COLO668 (cell line): ENCODE results near the gene KLHL29.

Experiments used
- DNase-seq: peaks from one replicate; lab custom pipeline; 2025; ENCODE audit not compliant: unreplicated experiment; lab: John Stamatoyannopoulos, UW

The KLHL29 gene

DNA sequence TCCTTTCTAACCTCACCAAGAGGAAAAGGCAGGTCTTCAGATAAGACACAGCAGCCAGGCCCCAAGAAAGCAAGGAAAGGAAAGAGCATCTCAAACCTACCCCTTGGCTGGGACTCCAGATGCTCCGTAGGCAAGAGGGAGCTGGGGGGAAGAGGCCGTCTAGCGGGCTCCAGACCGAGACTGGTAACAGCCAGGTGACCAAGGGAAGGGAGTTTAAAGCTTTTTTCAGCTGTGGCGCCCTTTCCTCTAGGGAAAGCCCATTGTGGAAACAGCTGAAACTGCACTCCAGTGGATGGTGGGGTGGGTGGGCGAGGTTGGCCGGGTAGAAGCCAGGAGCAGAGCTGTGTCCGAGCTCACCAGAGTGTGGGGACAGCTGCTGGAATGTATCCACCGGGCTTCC, 180.4 kb downstream of the KLHL29 start:
- no peak for DNase-seq

GRCh38 chr2:23565814-23566213, 180.8 kb downstream of the KLHL29 start:
- no peak for DNase-seq

GRCh38 chr2:23566241-23567142, 181.5 kb downstream of the KLHL29 start:
- DNase-seq: peak; percentile 22

DNA sequence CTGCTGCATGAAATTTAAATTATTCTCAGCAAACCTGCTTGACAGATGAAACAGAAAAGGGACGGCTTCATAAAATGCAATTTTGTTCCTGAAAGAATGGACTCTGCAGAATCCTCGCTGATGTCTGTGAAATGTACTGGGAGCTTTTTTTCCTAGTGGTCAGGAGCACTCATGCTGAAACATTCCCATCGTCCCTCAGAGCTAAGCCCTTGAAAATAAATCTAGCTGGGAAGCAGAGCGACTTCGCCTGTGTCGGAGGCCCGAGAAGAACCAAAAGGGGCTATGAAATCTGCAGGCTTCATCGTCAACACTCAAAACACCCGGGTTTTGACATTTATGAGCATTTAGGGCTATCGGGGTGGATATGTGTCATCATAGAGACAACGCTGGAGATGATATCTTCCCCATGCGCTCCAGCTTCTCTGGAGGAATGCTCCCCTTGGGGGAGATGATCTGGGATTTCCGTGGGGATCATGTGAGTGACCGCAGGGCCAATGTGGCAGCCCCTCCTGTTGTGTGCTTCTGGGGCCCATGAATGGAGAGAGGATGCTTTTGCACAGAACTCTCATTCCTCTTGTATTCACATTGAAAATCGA, 182.3 kb downstream of the KLHL29 start:
- DNase-seq: no peak

- DNase-seq: no peak
These were observed 183.2 kb downstream of the KLHL29 start for GRCh38 chr2:23568211-23568610.

DNA sequence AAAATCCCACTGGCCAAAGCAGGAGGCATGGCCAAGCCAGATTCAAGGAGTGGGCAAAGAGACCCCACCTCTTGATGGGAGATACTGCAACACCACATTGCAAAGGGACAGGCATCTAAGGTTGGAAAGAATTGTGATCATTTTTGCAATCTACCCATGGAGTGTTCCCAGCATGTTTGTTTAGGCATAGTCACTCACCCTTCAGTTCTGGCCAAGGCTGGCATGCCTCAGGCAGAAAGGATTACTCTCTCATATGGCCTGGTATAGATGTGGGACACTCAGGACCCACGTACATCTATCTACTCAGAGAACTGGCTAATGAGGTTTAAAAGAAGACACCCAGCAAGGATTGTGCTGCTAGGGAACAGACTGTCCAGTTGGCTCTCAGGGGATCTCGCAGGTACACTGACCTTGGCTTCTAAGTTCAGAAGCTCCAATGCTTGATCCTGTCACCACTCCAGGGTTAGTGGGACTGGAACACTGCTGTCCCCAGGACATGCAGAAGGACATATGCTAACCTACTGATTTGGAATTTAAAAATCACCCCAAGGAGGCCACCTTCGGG, 183.7 kb downstream of the KLHL29 start:
- DNase-seq: no peak

- DNase-seq: no peak
These were observed 184.9 kb downstream of the KLHL29 start for GRCh38 chr2:23569761-23570365.

- no peak for DNase-seq
These were observed 186.1 kb downstream of the KLHL29 start for GRCh38 chr2:23571085-23571484.

DNA sequence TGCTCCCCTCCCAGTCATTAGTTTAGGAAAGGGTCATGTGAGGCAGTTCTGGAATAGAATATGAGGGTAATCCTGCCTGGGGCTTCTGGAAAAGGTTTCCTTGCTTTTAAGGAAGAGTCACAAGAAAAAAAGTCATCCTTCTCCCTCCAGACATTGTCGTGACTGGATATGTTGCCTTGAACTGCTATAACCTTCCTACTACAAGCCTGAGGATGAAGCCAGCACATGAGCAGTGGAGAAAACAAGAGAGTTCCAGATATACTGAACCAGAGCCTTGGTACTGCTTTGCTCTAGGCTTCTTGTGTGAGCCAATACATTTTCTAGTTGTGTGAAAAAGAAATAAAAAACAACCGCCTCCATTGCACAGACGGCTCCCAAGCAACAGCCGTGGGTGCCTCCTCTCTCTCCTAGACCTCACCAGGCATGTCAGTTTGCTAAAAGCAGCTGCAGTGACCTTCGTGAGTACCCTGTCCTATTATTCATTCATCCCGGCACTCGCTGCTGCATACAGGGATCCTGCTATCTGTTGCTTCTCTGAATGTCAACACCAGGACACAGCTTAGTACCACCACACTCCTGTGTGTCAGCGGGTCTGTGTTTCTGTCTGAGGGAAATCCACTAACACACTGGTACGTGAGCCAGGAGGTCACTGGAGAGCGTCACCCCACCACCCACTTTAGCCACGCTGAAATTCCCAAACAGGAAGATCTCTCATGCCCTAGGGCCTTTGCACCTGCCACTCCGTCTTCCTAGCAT, 186.7 kb downstream of the KLHL29 start:
- no peak for DNase-seq

DNA sequence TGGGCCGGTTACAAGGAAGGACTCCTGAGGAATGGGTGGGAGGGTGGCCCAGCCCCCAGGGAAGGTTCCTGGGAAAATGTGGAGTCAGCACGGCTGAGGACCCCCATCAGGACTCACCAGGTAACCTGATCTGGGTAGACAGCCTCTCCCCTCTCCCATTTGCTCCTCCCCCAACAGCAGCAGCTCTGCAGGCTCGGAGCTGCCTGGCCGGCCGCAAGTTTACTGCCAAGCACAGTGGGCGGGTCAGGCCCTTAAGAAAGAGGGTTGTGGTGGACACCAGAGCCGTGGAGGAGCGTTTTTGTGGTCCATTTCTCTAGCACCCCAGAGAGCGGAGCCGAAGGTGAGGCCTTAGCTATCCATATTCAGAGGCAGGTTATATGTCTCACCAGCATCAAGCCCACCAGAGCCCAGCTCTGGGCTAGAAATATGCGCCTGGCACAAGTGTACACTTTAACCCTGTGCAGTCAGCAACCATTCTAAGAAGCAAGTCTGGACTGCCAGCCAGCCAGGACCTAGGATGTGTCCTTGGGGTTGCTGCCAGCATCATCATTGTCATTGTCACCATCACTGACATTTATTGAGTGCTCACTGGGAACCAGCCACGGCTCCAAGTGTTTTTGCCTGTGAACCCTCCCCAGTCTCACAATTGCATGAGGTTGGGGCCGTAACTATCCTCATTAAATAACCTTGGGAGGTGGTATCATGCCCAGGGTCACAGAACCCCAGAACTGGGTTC, 190.1 kb downstream of the KLHL29 start:
- DNase-seq: no peak

GRCh38 chr2:23578964-23579671, 194.1 kb downstream of the KLHL29 start:
- DNase-seq: no peak

DNA sequence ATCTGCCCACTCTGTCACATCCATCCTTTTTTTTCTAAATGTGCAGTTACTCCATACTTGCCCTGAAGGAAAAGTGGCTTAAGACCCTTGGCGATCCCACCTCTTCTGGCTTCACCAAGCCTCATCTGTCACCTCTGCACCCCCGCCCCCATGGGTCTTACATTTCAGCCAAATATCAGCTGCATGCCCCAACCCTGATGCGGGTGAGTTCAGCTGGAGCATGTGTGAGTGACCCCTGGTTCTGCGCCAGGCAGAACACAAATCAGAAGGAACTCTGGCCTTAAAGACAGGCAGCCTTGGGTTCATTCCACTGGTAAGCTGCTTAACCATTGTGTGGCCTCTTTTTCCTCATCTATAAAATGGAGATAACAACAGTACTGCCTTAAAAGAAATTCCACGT, 194.7 kb downstream of the KLHL29 start:
- no peak for DNase-seq

GRCh38 chr2:23583467-23583866, 198.5 kb downstream of the KLHL29 start:
- no peak for DNase-seq

DNA sequence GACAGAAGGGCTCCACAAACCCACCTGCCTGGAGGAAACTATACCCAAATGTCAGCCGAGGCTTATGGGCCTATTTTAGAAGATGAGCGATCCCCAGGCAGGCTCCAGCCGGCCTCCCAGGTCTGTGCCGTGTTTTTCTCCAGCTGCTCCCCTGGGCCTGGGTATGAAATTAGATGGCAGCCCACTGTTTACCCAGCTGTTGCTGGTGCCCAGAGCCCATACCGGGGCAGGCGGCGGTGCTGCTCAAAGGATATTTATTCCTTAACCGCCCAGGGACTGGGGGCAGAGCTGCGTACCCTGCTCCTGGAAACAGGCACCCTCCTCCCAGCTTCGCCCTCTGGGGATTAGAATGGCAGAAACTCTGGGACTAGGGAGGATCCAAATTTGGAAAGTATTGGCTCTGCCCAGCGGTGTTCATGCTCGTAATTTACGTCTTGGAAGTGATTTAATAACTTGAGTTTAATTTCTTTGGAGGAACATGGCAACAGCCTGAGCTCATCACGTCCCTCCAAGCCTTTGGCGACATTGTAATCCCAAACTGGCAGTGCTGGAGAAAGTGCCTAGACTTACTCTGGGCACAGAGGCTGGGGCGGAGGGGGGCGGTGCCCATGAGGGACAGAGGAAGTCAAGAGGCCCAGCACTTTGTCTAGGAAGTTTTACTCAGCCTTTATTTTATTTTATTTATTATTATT, 199.2 kb downstream of the KLHL29 start:
- peak; percentile 85 for DNase-seq

GRCh38 chr2:23585273-23586170, 200.5 kb downstream of the KLHL29 start:
- no peak for DNase-seq

GRCh38 chr2:23586741-23587306, 201.8 kb downstream of the KLHL29 start:
- no peak for DNase-seq

GRCh38 chr2:23587341-23587880, 202.4 kb downstream of the KLHL29 start:
- DNase-seq: no peak

- no peak for DNase-seq
These were observed 203.1 kb downstream of the KLHL29 start for GRCh38 chr2:23588106-23588505.
